ENCODE results near the gene SET. TPM values are rescaled to one million over a fixed set of nuclear protein-coding genes. Genes with fewer than 3 reads are reported as not detected.

SET gene
- polyA plus RNA-seq, 1 of the 3 experiments (the other 2 are of a cell fraction), result 64.6 TPM

DNA sequence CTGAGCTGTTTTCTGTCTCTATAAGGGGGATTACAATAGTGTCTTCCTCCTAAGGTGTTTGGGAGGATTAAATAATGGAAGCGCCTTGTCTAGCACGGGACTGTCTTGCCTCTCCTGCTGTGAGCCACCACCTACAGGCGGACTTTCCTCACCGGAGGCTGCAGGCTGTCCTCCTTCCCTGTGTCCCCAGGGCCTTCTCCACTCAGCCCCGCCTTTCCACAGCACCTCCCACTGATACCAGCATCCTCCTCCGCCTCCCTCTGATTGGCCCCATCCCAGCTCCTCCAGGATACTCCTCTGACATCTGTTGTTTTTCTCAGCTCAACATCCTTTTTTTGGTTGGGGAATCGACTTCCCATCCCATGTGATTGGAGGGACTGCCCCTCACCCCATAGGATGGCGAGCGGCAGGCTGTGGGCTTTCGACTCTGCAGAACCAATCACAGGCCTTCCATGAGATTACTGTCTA lies 35.8 kb downstream of the SET start:
- Histone ChIP-seq H3K4me3 (ENCODE audit: low read depth in 2 of 2, low read length in 1 of 2) (peak overlapping the region; percentile 70 to 75), H3F3A (replicated peaks; ENCODE audit: insufficient read depth) (peaks cover 6% of the 10 kb centered on the region), H2AFZ (ENCODE audit: low read depth) (peak overlapping the region; percentile 56; the same call in 1 of the 2 replicates), H3K79me2 (ENCODE audit: insufficient read depth) (no peaks in the 10 kb centered on the region), H3K4me2 (peak overlapping the region; percentile 84), H3K9me3 (no peaks in the 10 kb centered on the region), H3K9me2 (no peaks in the 10 kb centered on the region), H3K27ac (ENCODE audit: low read depth in 2 of 2, low read length in 1 of 2) (peak overlapping the region in 1 of 2 experiments; percentile 39; a peak in 1 of 4 replicates), H3K36me3 (replicated peaks in 1 of 2; ENCODE audit: control insufficient read depth in 1 of 2, insufficient read depth in 2 of 2, low read length in 1 of 2) (peaks cover 0 to 7% of the 10 kb centered on the region in 2 experiments), H3K27me3 (ENCODE audit: insufficient read depth) (no peaks in the 10 kb centered on the region), H4K20me1 (ENCODE audit: insufficient read depth) (no peaks in the 10 kb centered on the region), H3K4me1 (ENCODE audit: control insufficient read depth in 1 of 2, insufficient read depth in 2 of 2, low read depth in 1 of 2, low read length in 1 of 2) (peaks cover 0 to 29% of the 10 kb centered on the region in 2 experiments; a peak in 1 of 4 replicates), H3K9ac (peak overlapping the region; percentile 47)
- ChIA-PET POLR2A (interaction anchor here (0.5 to 1.4 kb wide), 5 partner anchors 18 to 306 kb away, joined by 3 to 6 read pairs (median 4); no protein-coding TSS in a partner anchor), CTCF (interaction anchor here (0.6 to 1.9 kb wide), 9 partner anchors 8 to 127 kb away, joined by 3 to 12 read pairs (median 4); partner anchors contain the start of genes ENDOG, PKN3, SET and SPOUT1)
- 44% methylated on average over 10 of the region's 10 CpGs for WGBS (ENCODE audit: low lambda C conversion rate)
- TF ChIP-seq POLR2AphosphoS5 (IDR thresholded peaks at IDR 0.05; ENCODE audit: low read depth, low read length) (peak; percentile 28; the same call in 1 of the 2 replicates), RFX5 (IDR thresholded peaks at IDR 0.05; ENCODE audit: low read length) (peak; percentile 40; the same call in 1 of the 2 replicates)
- TF ChIP-seq, protein P1, sequence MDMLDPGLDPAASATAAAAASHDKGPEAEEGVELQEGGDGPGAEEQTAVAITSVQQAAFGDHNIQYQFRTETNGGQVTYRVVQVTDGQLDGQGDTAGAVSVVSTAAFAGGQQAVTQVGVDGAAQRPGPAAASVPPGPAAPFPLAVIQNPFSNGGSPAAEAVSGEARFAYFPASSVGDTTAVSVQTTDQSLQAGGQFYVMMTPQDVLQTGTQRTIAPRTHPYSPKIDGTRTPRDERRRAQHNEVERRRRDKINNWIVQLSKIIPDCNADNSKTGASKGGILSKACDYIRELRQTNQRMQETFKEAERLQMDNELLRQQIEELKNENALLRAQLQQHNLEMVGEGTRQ (IDR thresholded peaks at IDR 0.05; ENCODE audit: borderline replicate concordance, low read depth, low read length), result no peak
- DNase-seq, result peak; percentile 74

DNA sequence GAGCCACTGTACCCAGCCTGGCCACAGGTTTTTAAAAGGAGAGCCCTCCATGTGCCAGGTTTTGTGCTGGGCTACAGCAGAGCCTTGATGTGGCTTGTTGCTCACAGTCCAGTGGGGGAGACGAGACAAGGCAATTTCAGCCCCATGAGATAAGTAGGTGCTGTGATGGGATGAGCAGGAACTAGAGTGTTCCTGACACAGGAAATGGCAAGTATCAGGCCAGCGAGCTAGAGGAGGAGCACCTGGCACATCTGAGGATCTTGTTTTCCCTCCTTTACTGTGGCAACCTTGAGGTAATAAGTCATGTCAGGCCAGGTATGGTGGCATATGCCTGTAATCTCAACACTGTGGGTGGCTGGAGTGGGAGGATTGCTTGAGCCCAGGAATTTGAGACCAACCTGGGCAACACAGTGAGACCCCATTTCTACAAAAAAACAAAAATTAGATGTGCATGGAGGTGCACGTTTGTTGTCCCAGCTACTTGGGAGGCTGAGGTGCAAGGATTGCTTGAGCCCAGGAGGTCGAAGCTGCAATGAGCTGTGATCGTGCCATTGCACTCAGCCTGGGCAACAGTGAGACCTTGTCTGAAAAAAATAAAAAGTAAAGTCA lies 38.7 kb downstream of the SET start:
- H3K27me3 ChIP-seq (ENCODE audit: insufficient read depth), result no peaks in the 10 kb centered on the region
- POLR2A ChIA-PET, result no interaction called here
- H3K4me1 ChIP-seq (ENCODE audit: control insufficient read depth in 1 of 2, insufficient read depth in 2 of 2, low read depth in 1 of 2, low read length in 1 of 2), result peaks cover 0 to 32% of the 10 kb centered on the region in 2 experiments; a peak in 1 of 4 replicates
- H3K79me2 ChIP-seq (ENCODE audit: insufficient read depth), result no peaks in the 10 kb centered on the region
- no peak overlapping the region for H2AFZ ChIP-seq (ENCODE audit: low read depth)
- CTCF ChIA-PET, result interaction anchor here (1.0 to 1.3 kb wide), 2 partner anchors 24 to 65 kb away, joined by 3 read pairs; no protein-coding TSS in a partner anchor
- H3F3A ChIP-seq (replicated peaks; ENCODE audit: insufficient read depth), result peaks cover 11% of the 10 kb centered on the region
- H3K9me2 ChIP-seq, result no peaks in the 10 kb centered on the region
- WGBS (ENCODE audit: low lambda C conversion rate), result 97% methylated on average over 5 of the region's 5 CpGs
- no peak for DNase-seq
- H3K36me3 ChIP-seq (replicated peaks in 1 of 2; ENCODE audit: control insufficient read depth in 1 of 2, insufficient read depth in 2 of 2, low read length in 1 of 2), result peaks cover 0 to 1% of the 10 kb centered on the region in 2 experiments
- H3K4me2 ChIP-seq, result no peak overlapping the region
- H4K20me1 ChIP-seq (ENCODE audit: insufficient read depth), result no peaks in the 10 kb centered on the region
- H3K27ac ChIP-seq (ENCODE audit: low read depth in 2 of 2, low read length in 1 of 2), result no peak overlapping the region
- no peak overlapping the region for H3K4me3 ChIP-seq (ENCODE audit: low read depth in 2 of 2, low read length in 1 of 2)
- H3K9ac ChIP-seq, result no peak overlapping the region
- H3K9me3 ChIP-seq, result no peaks in the 10 kb centered on the region
- TF ChIP-seq SIN3A (IDR thresholded peaks at IDR 0.05; ENCODE audit: borderline replicate concordance, low read depth, low read length) (no peak), TCF12 (IDR thresholded peaks at IDR 0.05) (no peak), EZH2phosphoT487 (IDR thresholded peaks at IDR 0.05; ENCODE audit: borderline replicate concordance, low read depth) (no peak), NFIC (IDR thresholded peaks at IDR 0.05; ENCODE audit: borderline replicate concordance) (no peak), ELF1 (IDR thresholded peaks at IDR 0.05) (no peak), EP300 (IDR thresholded peaks at IDR 0.05; ENCODE audit: borderline replicate concordance in 1 of 2, low read depth in 1 of 2, low read length in 1 of 2) (no peak), RXRA (IDR thresholded peaks at IDR 0.05; ENCODE audit: borderline replicate concordance, low read depth) (no peak), MEF2A (IDR thresholded peaks at IDR 0.05; ENCODE audit: borderline replicate concordance, low read depth) (no peak), POLR2AphosphoS5 (IDR thresholded peaks at IDR 0.05; ENCODE audit: low read depth, low read length) (no peak), YY1 (IDR thresholded peaks at IDR 0.05; ENCODE audit: low read depth) (no peak), JUND (IDR thresholded peaks at IDR 0.05) (no peak)
- TF ChIP-seq, protein P2, sequence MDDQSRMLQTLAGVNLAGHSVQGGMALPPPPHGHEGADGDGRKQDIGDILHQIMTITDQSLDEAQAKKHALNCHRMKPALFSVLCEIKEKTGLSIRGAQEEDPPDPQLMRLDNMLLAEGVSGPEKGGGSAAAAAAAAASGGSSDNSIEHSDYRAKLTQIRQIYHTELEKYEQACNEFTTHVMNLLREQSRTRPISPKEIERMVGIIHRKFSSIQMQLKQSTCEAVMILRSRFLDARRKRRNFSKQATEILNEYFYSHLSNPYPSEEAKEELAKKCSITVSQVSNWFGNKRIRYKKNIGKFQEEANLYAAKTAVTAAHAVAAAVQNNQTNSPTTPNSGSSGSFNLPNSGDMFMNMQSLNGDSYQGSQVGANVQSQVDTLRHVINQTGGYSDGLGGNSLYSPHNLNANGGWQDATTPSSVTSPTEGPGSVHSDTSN (IDR thresholded peaks at IDR 0.05), result no peak
- TF ChIP-seq, protein P3, sequence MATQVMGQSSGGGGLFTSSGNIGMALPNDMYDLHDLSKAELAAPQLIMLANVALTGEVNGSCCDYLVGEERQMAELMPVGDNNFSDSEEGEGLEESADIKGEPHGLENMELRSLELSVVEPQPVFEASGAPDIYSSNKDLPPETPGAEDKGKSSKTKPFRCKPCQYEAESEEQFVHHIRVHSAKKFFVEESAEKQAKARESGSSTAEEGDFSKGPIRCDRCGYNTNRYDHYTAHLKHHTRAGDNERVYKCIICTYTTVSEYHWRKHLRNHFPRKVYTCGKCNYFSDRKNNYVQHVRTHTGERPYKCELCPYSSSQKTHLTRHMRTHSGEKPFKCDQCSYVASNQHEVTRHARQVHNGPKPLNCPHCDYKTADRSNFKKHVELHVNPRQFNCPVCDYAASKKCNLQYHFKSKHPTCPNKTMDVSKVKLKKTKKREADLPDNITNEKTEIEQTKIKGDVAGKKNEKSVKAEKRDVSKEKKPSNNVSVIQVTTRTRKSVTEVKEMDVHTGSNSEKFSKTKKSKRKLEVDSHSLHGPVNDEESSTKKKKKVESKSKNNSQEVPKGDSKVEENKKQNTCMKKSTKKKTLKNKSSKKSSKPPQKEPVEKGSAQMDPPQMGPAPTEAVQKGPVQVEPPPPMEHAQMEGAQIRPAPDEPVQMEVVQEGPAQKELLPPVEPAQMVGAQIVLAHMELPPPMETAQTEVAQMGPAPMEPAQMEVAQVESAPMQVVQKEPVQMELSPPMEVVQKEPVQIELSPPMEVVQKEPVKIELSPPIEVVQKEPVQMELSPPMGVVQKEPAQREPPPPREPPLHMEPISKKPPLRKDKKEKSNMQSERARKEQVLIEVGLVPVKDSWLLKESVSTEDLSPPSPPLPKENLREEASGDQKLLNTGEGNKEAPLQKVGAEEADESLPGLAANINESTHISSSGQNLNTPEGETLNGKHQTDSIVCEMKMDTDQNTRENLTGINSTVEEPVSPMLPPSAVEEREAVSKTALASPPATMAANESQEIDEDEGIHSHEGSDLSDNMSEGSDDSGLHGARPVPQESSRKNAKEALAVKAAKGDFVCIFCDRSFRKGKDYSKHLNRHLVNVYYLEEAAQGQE (IDR thresholded peaks at IDR 0.05; ENCODE audit: low read depth, low read length), result no peak

Data from SK-N-SH (cell line).